IPS-NIHi7 (cell line): ENCODE results near the gene TMEM41B.
"Not testable (repeated sequence)": the region's sequence is repeated elsewhere in the genome, so short reads cannot be mapped to it uniquely, and the experiment has no call there.

Source experiments
- DNase-seq: peaks from one replicate; pipeline ENCODE4 v3.0.0; 2012; ENCODE audit warnings: mixed read lengths; ENCODE audit errors: extremely low spot score

The TMEM41B gene

DNA sequence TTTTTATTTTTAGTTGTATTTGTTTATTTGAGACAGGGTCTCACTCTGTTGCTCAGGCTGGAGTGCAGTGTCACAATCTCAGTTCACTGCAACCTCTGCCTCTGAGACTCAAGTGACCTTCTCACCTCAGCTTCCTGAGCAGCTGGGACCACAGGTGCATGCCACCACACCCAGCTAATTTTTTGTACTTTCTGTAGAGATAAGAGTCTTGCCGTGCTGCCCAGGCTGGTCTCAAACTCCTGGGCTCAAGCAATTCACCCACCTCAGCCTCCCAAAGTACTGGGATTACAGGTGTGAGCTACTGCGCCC lies 53.6 kb downstream of the TMEM41B start:
- not testable (repeated sequence) for DNase-seq

DNA sequence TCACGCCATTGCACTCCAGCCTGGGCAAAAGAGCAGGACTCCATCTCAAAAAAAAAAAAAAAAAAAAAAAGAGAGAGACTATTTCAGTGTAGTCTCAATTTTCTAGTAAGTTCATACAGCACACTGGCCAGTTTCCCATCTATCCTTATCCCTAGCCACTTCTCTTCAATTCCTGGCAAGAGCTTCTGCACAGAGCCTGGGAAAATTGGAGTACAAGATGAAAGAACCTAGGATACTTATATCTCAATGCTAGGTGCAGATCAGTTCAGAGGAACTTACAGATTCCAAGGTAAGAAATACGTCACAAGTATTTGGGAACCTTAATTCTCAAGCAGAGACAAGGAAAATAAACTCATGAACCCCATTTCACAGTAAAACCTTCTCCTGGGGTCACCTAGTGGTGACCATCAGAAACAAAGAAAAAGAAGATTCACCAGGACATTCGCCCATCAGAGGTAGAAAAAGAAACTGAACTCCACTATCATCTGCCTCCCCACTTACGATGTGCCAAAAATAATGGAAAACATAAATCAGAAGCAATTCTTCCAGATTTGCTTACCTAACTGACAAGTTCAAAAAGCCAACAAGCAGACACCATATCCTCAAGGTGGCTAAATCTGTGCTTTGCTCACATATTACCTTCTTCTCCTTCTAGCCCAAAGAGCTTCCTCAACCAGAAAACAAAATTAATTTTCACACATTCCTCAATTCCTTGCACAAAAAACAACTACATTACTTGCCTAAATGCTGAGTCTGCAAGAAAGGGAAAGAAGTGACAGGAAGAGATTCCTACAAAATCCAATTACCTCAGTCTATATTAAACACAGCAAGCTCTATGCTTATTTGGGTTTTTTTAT lies 54.2 kb downstream of the TMEM41B start:
- no peak for DNase-seq

DNA sequence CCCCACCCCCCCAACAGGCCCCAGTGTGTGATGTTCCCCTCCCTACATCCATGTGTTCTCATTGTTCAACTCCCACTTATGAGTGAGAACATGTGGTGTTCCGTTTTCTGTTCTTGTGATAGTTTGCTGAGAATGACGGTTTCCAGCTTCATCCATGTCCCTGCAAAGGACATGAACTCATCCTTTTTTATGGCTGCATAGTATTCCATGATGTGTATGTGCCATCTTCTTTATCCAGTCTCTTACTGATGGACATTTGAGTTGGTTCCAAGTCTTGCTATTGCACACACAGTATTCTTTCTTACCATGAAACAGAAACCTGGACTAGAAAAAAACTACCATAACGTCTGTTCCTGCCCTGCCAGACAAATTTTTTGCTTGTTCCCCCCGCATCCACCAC lies 56.1 kb downstream of the TMEM41B start:
- DNase-seq, result not testable (repeated sequence)

DNA sequence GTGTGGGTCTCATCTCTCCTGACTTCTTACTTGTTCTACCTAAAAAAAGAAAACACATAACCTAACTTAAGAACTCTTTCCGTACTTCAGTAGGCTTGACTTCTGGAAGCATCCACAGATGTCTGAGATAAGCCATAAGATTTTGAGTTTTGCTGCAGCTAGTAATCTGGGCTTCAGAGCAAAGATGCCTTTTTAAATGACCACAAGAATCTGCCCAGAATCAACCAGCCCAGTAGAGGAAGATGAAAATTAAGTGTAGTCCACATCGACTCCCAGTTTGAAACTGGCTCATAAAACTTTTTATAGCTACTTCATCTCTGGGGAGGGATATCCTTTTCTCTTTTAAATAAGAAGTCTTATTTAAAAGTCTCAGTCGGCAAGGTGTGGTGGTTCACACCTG lies 60.0 kb downstream of the TMEM41B start:
- DNase-seq, result no peak

DNA sequence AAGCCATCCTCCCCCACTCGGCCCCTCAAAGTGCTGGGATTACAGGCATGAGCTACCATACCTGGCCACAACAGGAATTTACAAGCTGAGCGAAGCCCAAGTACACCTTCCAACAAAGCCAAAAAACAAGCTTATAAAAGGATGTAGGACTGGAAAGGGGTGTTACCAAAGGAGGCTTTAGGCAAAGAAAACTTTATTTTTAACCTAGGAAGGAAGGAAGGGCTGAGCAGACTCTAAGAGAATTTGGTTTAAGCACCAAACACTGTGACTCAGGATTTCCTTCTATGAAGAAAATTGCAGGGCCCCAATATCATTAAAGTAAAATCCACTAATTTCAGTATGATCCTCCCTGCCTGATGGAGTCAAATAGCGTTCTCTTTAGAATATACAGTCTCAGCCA lies 61.3 kb downstream of the TMEM41B start:
- no peak for DNase-seq

DNA sequence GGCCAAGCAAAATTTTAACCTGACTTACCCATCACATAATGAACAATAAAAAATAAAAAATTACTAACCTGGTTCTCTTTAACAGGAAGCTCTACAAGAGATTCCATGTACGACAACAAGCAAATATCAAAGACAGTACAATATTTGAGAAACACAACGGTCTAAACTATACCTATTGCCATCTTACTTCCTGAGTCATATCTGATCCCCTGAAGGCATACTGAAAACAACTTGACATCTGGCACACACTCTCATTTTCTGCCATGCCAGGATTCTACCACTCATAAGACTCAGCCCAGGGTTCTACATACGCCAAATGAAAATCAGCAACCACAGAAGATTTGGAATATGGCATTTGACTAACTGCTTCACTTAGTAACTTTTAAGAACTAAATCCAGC lies 63.1 kb downstream of the TMEM41B start:
- DNase-seq, result no peak

DNA sequence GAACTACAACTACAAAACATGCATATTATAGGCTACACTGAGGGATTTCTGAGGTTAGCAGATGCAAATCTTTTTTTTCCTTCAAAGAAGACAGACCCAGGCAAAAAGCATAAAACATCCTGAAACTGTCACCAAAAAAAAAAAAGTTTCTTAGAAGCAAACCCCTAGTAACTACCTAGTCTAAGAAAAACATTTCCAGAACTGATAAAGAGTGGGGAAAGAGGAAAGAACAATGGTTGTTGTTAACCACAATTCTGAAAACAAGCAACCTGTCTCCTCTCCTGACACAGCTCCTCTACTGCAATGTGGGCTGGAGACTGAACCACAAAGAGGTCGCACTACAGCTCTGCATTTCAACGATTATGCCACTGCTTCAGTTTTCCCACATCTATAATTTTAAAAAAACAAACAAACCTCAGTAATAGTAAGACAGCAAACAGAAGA lies 64.2 kb downstream of the TMEM41B start:
- DNase-seq, result no peak

DNA sequence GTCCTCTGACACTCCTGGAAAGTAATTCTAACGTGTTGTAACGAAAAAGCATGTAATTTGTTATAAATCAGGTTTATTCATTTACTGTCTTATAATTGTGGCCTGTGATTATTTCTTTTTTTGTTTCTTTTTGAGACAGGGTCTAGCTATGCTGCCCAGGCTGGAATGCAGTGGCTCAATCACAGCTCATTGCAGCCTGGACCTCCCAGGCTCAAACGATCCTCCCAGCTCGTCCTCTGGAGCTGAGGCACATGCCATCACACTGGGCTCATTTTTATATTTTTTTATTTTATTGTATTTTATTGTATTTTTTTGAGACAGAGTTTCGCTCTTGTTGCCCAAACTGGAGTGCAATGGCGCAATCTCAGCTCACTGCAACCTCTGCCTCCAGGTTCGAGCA lies 65.1 kb downstream of the TMEM41B start:
- DNase-seq, result no peak

DNA sequence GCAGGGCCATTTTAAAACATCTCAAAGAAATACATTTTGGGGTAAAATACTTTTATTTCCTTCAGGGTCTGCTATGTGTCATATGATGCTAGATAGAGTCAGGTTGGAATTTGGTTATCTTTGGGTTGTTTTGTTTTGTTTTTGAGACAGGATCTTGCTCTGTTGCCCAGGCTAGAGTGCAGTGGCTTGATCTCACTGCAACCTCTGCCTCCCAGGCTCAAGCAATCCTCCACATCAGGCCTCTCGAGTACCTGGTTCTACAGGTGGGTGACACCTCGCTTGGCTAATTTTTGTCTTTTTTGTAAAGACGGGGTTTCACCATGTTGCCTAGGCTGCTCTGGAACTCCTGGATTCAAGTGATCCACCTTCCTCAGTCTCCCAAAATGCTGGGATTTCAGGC lies 66.5 kb downstream of the TMEM41B start:
- no peak for DNase-seq

DNA sequence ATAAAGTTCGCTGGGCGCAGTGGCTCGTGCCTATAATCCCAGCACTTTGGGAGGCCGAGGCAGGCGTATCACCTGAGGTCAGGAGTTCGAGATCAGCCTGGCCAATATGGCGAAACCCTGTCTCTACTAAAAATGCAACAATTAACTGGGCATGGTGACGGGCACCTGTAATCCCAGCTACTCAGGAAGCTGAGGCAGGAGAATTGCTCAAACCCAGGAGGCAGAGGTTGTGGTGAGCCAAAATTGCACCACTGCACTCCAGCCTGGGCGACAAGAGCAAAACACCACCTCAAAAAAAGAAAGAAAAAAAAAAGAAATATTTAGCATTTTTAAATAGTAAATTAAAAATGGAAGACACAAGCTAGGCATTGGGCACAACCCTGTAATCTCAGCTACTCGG lies 78.2 kb downstream of the TMEM41B start:
- not testable (repeated sequence) for DNase-seq

DNA sequence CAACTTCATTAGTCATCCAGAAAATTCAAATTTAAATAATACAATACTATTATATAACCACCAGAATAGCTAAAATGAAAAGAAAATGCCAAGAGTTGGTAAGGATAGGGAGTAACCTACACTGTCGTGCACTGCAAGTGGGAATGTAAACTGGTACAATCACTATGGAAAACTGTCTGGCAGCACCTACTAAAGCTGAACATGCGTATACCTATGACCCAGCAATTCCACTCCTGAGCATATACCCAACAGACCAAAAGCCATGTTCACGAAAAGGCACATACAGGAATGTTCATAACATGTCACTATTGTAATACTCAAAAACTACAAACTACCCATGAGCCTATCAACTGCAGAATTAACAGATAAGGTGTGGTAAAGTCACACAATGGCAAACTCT lies 81.9 kb downstream of the TMEM41B start:
- DNase-seq, result no peak

DNA sequence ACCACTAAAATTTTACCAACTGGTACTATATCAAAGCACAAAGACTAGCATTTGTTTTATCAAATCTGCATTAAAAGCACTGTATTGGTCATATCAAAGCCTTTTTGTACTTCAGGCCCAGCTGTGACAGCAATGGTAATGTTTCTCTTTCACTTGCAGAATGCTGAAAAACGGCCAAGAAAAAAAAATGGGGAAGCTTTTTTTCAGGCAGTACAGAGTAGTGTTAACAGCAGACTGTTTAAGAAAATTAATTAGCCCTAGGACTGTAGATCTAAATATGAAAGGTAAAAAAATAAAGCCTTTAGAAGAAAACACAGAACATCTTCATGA lies 82.6 kb downstream of the TMEM41B start:
- DNase-seq, result no peak
